Panc1 (cell line): ENCODE results near the gene APOBR. TPM values are rescaled to one million over a fixed set of nuclear protein-coding genes. Genes with fewer than 3 reads are reported as not detected.

ENCODE experiments used
- ATAC-seq: fragments of 200-7000 bp; cut with Tn5 transposase; 2 replicates; pipeline ENCODE4 v1.9.1; 2020; ENCODE audit warnings: mild to moderate bottlenecking, moderate library complexity
- BruUV-seq: library from RNA; stranded (reverse); fragments of 400-500 nt; replicated peaks from 2 replicates; lab custom pipeline; 2021; lab: Mats Ljungman, UMichigan
- CTCF ChIA-PET: fragments of 300-600 bp; sonication (Branson Sonifier 250); formaldehyde crosslinking; loops from one replicate; lab custom pipeline; 2022; ENCODE audit warnings: antibody characterized with exemption; lab: Charles Lee
- POLR2A ChIA-PET: fragments of 300-600 bp; sonication (Branson Sonifier 250); formaldehyde crosslinking; loops from one replicate; lab custom pipeline; 2022; ENCODE audit warnings: antibody characterized with exemption; lab: Charles Lee
- DNase-seq: peaks from one replicate; pipeline ENCODE4 v3.0.0-alpha.2; 2010; ENCODE audit warnings: low read depth, low spot score
- H3K27ac ChIP-seq: 2 replicates; pipeline ENCODE4 v1.5.1; 2011; ENCODE audit warnings: mild to moderate bottlenecking, low read length, inconsistent platforms
- H3K27me3 ChIP-seq: fragments of 200-500 bp; sonication (Bioruptor generic); 2 replicates; pipeline ENCODE4 v1.6.0; 2014; ENCODE audit warnings: low read length, inconsistent platforms; ENCODE audit not compliant: control insufficient read depth, insufficient read depth
- H3K36me3 ChIP-seq: fragments of 200-500 bp; sonication (Bioruptor generic); 2 replicates; pipeline ENCODE4 v1.5.1; 2014; ENCODE audit warnings: inconsistent platforms, mild to moderate bottlenecking, low read length, moderate library complexity; ENCODE audit not compliant: control insufficient read depth, insufficient read depth
- H3K4me1 ChIP-seq: 2 replicates; pipeline ENCODE4 v1.5.1; 2011; ENCODE audit warnings: inconsistent platforms, mild to moderate bottlenecking, low read length, moderate library complexity; ENCODE audit not compliant: control insufficient read depth, insufficient read depth
- H3K4me3 ChIP-seq, 2 experiments: 2 replicates each; pipeline ENCODE4 v1.5.1; 2011 to 2012; ENCODE audit warnings: low read depth in 2 of 2, low read length in 2 of 2, mild to moderate bottlenecking in 2 of 2, inconsistent platforms in 1 of 2, moderate library complexity in 1 of 2
- H3K9me3 ChIP-seq: fragments of 200-500 bp; sonication (Bioruptor generic); 2 replicates; pipeline ENCODE4 v1.5.1; 2014; ENCODE audit warnings: low read depth, mild to moderate bottlenecking, inconsistent platforms, low read length, moderate library complexity; ENCODE audit not compliant: control insufficient read depth, insufficient read depth
- CTCF ChIP-seq: fragments of 450-650 bp; IDR thresholded peaks from 2 replicates; pipeline ENCODE4 v1.5.1; 2017; ENCODE audit warnings: mild to moderate bottlenecking
- POLR2AphosphoS5 ChIP-seq: IDR thresholded peaks from 2 replicates; pipeline ENCODE4 v1.6.1; 2012; ENCODE audit warnings: mild to moderate bottlenecking, low read depth, low read length, moderate library complexity
- SIN3A ChIP-seq: IDR thresholded peaks from 2 replicates; pipeline ENCODE4 v1.6.1; 2012; ENCODE audit warnings: low read depth, mild to moderate bottlenecking, low read length, moderate library complexity, borderline replicate concordance; ENCODE audit not compliant: insufficient read depth
- TCF7L2 ChIP-seq: IDR thresholded peaks from 2 replicates; pipeline ENCODE4 v1.6.1; 2011; ENCODE audit warnings: mild to moderate bottlenecking, low read depth, low read length, inconsistent platforms
- in situ Hi-C: cut with HindIII; loops from 2 replicates; pipeline ENCODE4 v1.10.0; 2016; ENCODE audit warnings: low sequenced_read_pairs, low pct_unique_long_range_greater_than_20kb
- intact Hi-C: fragments of 100-400 bp; cut with micrococcal nuclease; formaldehyde crosslinking; loops from one replicate; pipeline ENCODE4 v1.10.0; 2022; ENCODE audit not compliant: unreplicated experiment
- total RNA-seq: library from RNA; stranded (reverse); gene quantifications from one replicate; pipeline ENCODE4 v1.2.1, GENCODE V29; 2021; ENCODE audit not compliant: unreplicated experiment
- TF ChIP-seq, protein P1 (sequence below), 2 experiments: IDR thresholded peaks; 2 replicates each; pipeline ENCODE4 v1.6.1; 2011 to 2012; ENCODE audit warnings: low read depth in 2 of 2, control low read depth in 1 of 2, low read length in 1 of 2, mild to moderate bottlenecking in 1 of 2, moderate library complexity in 1 of 2; ENCODE audit not compliant: insufficient read depth in 1 of 2

APOBR gene
- total RNA-seq, 1 experiment from 2014 or later: 0.13 TPM

GRCh38 chr16:28501258-28502232, 7.1 kb downstream of the APOBR start:
- Histone ChIP-seq H3K36me3 (no peaks in the 10 kb centered on the region), H3K27me3 (no peaks in the 10 kb centered on the region), H3K27ac (no peak overlapping the region), H3K9me3 (no peaks in the 10 kb centered on the region), H3K4me3 (no peak overlapping the region), H3K4me1 (0 out of 2 replicates have a peak, but pooled peaks cover 3% of the 10 kb centered on the region)
- DNase-seq (no peak), ATAC-seq (no peak)
- CTCF ChIA-PET: no interaction called here
- no peak for TF ChIP-seq POLR2AphosphoS5
- intact Hi-C loops: no loop called here
- BruUV-seq: no TSS peak
- in situ Hi-C loops: no loop called here
- POLR2A ChIA-PET: no interaction called here

GRCh38 chr16:28502290-28502689, 7.8 kb downstream of the APOBR start:
- H3K9me3 ChIP-seq: no peaks in the 10 kb centered on the region
- ChIA-PET POLR2A (no interaction called here), CTCF (no interaction called here)
- H3K36me3 ChIP-seq: no peaks in the 10 kb centered on the region
- 0 out of 2 replicates have a peak, but pooled peaks cover 3% of the 10 kb centered on the region for H3K4me1 ChIP-seq
- in situ Hi-C loops (no loop called here), intact Hi-C loops (no loop called here)
- ATAC-seq (no peak), DNase-seq (no peak)
- no peak overlapping the region for H3K27ac ChIP-seq
- TF ChIP-seq, protein P1, sequence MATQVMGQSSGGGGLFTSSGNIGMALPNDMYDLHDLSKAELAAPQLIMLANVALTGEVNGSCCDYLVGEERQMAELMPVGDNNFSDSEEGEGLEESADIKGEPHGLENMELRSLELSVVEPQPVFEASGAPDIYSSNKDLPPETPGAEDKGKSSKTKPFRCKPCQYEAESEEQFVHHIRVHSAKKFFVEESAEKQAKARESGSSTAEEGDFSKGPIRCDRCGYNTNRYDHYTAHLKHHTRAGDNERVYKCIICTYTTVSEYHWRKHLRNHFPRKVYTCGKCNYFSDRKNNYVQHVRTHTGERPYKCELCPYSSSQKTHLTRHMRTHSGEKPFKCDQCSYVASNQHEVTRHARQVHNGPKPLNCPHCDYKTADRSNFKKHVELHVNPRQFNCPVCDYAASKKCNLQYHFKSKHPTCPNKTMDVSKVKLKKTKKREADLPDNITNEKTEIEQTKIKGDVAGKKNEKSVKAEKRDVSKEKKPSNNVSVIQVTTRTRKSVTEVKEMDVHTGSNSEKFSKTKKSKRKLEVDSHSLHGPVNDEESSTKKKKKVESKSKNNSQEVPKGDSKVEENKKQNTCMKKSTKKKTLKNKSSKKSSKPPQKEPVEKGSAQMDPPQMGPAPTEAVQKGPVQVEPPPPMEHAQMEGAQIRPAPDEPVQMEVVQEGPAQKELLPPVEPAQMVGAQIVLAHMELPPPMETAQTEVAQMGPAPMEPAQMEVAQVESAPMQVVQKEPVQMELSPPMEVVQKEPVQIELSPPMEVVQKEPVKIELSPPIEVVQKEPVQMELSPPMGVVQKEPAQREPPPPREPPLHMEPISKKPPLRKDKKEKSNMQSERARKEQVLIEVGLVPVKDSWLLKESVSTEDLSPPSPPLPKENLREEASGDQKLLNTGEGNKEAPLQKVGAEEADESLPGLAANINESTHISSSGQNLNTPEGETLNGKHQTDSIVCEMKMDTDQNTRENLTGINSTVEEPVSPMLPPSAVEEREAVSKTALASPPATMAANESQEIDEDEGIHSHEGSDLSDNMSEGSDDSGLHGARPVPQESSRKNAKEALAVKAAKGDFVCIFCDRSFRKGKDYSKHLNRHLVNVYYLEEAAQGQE (IDR thresholded peaks at IDR 0.05; ENCODE audit: insufficient read depth in 1 of 2, low read depth in 2 of 2, low read length in 1 of 2): no peak
- TF ChIP-seq POLR2AphosphoS5: no peak
- TF ChIP-seq TCF7L2: no peak
- no peak for TF ChIP-seq CTCF
- no peak for TF ChIP-seq SIN3A
- BruUV-seq: no TSS peak
- H3K27me3 ChIP-seq: no peaks in the 10 kb centered on the region
- no peak overlapping the region for H3K4me3 ChIP-seq
